Stimulated activated CD4-positive, alpha-beta T cell treated with anti-CD3 and anti-CD28 coated beads, Interleukin-1b, Interleukin-23, amount 100 ng/mL, for 48 hours (primary cell): ENCODE results near the gene METTL17.
"Not testable (repeated sequence)": the region's sequence is repeated elsewhere in the genome, so short reads cannot be mapped to it uniquely, and the experiment has no call there.

ENCODE experiments used
- DNase-seq: peaks from one replicate; pipeline ENCODE4 v3.0.0-alpha.2; 2020

Gene METTL17

GRCh38 chr14:21025371-21026273, 35.8 kb downstream of the METTL17 start:
- DNase-seq = no peak

- no peak for DNase-seq
Observed at GRCh38 chr14:21026274-21026987, 36.7 kb downstream of the METTL17 start.

- DNase-seq = no peak
Observed at GRCh38 chr14:21026988-21027315, 37.2 kb downstream of the METTL17 start.

DNA sequence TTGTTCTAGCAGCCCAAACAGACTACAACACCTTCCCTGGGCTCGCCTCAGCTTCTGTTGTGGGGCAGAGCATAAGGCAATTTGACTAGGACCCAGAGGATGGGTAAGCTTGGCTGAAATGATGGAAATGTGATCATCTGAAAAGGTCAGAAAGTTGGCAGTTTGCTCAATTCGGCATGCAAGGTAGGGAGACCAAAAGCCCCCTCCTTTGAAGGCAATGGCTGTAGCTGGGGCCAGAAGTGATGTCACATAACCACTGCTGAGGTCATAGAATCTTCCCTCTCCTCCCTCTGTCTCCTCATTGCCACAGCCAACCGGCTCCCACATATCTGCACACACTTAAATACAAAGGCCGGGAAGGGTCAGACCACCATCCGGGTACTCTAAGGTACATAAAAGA, 40.1 kb downstream of the METTL17 start, which contains the start of gene TPPP2:
TPPP2 (plus strand) TSS at position 301 of the 400 bp plus-strand sequence. CDS start 365 bp downstream, outside the sequence.
- no peak for DNase-seq

DNA sequence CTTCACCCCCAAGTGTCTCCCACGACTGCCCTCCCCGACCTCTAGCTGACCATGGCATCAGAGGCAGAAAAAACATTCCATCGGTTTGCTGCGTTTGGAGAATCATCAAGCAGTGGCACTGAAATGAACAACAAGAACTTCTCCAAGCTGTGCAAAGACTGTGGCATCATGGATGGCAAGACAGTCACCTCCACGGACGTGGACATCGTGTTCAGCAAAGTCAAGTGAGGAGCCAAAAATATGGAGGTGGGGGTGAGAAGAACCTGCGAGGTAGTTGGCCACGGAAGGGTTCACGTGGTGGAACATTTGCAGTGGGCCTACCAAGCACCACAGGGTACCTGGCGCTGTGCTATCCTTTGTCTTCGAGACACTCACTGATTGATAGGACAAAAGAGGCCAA, 40.8 kb downstream of the METTL17 start:
- DNase-seq = no peak

DNA sequence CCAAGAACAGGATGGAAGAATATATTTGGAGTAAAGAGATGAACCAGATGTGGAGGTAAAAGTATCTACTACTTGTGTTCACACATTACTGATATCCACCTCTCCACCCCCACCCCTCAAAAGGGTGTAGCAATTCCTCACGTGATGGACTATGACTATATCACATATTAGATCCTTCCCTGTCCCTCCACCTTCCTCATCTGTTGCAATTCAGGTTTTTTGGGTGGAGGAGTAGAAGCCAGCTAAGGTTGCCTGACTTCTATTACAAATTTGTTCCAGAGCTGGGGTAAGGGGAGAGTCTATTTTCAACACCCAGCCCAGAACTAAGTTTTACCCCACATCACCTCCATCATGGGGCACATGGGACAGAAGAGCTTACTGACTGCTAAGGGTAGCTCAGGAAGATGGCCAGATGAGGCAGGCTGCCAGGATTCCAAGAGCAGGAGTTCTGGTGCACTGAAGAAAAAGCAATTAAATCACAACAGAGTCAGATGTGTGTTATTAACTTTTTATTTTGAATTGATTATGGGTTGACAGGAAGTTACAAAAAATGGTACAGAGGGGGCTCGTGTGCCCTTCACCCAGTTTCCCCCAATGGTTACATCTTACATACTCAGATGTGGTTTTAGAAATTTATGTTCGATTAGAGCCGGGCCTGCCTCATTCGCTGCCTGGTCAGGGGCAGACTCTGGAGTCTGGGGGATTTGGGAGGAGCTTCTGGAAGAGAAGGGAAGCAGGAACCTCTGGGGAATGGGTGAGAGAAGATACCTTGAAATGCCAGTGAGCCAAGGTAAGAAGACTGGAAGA, 42.7 kb downstream of the METTL17 start:
- DNase-seq = no peak

DNA sequence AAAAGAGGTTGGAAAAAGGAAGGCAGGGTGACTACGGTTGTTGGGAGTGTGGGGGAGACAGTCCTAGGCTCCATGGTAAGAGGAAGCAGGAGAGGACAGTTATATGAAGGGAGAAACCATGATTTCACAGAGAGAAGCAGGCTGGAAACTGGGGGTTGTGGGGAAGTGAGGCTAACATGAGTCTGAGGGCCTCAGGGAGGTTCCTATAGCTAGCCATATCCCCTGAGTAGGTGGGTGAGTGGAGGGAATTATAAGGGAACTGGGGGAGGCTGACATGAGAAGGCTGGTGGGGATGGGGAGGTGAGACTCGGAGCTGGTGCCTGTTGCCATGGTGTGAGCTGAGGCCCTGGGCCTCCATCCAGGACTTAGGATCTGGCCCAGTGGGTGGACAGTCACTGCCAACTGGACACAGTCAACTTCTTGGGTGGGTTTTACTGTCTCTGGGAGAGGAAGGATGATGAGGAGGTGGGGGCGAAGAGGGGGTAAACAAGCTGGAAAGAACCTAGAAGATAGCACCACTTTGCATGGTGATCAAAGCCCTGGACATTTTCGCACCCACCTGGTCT, 43.4 kb downstream of the METTL17 start:
- no peak for DNase-seq

GRCh38 chr14:21034707-21035106, 44.9 kb downstream of the METTL17 start, which contains the start of gene RNASE13:
Gene RNASE13, minus strand, starts transcription at chr14:21034807. Its CDS starts 519 bp downstream, at chr14:21034288.
- DNase-seq = no peak

GRCh38 chr14:21036751-21037150, 47.0 kb downstream of the METTL17 start:
- DNase-seq = no peak

GRCh38 chr14:21037156-21037555, 47.4 kb downstream of the METTL17 start:
- DNase-seq = no peak

DNA sequence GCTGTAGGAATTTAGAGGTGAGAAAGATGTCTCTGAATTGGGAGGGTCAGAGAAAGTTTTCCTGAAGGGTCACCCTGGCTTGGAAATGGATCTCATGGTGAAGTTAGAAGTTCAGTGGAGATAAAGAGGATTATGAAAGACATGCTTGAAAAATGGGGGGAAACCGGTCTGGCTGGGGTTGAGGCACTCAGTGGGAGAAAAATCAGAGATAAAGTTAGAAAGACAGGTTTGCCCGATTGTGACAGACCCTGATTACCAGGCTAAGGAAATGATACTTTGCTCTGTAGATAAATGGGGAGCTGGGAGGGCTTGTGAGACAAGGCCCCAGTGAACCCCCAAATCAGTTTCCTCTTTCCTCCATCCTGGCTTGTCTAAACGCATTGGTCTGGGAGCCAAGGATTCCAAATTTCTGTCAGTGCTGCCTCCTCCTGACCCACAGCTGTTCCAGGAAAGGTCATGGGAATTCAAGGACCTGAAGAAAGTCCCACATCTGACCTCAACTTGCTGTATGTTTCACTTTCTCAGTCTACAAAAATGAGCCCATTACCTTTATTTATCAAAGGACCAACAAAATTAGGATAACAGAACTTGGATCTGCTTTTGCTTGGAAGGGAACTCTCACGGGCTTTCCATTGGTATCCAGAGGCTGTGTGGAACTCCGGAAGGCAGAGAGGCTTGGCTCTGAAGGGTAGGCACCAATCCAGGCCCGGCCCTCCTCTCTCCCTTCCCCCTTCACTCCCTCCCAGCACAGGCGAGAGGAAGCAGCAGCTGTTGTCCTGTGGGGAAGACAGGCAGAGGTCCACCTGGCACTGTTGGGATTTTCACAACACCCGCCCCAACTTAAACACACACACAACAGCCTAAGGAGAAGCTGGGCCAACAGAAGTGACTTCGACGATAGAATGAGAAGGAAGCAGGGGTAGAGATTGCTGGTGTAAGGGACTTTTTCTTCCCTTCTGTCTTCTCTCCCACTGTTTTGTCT, 49.0 kb downstream of the METTL17 start:
- no peak for DNase-seq

DNA sequence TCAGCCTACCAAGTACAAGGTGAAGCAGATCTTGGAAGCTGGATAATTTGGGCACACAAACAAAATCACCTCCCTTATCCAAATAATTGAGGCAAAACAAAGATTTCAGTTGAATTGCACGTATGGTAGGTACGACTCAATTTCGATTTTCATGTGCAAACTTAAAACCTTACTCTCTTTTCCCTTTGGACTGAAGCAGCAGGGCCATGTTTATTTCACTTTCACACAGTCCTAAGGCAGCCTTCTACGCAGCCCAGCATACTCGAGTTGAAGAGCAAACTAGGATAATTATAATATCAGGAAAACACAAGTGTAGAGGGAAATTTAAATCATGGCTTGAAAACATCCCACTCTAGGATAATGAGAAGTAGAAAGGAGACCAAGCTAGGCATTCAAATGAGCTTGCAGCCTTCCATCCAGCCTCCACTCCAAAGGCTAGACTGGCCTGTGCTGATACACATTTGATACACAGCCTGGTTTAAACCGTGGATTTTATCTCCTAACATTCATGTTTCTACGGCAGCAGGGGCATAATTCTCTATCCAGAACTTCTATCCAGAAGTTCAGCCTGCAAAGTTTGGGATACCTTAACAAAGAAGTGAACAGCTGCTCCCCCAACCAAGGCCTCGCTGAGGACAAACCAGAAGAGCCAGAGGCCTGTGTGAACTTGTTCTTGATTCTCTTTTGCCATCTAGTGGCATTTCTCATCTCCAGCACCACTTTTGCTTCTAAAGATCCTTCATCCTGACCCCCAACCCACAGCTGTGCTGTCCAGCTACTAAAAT, 50.0 kb downstream of the METTL17 start:
- DNase-seq = no peak

DNA sequence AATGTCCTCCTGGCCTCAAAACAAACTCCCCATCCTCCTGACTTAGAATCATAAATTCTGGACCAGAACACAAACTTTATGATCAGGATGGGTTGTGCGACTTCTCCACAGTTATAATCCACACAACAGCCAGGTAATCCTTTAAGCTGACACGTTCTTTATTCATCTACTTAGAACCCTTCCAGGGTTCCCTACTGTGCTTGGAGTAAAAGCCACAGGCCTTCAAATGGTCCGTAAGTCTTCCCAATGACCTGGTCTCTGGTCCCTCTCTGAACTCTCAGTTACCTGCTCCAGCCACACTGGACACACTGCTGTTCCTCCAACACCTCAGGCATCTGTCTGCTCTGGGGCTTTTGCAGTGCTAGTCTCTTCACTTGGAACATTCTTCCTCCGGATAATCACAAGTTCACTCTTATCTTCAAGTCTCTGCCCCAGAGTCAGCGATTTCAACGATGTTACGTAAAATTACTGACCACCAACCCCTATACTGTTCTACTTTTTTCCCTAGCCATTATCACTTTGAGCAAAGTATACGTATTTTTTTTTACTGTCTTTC, 50.7 kb downstream of the METTL17 start:
- DNase-seq = no peak

GRCh38 chr14:21040941-21041340, 51.2 kb downstream of the METTL17 start:
- DNase-seq = not testable (repeated sequence)

GRCh38 chr14:21041676-21042433, 52.1 kb downstream of the METTL17 start, which contains the start of gene RNASE7:
Gene RNASE7, plus strand, starts transcription at chr14:21042362. Its CDS starts 631 bp downstream, at chr14:21042993.
- DNase-seq = no peak

- DNase-seq = no peak
Observed at GRCh38 chr14:21042918-21043317, 53.1 kb downstream of the METTL17 start.

DNA sequence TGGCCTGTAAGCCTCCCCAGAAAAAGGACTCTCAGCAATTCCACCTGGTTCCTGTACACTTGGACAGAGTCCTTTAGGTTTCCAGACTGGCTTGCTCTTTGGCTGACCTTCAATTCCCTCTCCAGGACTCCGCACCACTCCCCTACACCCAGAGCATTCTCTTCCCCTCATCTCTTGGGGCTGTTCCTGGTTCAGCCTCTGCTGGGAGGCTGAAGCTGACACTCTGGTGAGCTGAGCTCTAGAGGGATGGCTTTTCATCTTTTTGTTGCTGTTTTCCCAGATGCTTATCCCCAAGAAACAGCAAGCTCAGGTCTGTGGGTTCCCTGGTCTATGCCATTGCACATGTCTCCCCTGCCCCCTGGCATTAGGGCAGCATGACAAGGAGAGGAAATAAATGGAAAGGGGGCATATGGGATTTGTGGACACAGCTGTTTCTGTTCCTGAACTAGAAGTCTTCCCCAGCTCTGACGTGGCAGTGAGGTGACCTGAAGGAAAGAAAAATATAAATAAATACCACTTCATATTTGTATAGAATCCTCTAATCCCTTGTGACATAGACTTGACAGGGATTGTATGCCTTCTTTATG, 53.7 kb downstream of the METTL17 start:
- no peak for DNase-seq

- DNase-seq = no peak
Observed at GRCh38 chr14:21043974-21044618, 54.3 kb downstream of the METTL17 start.
